ENCODE results near the gene RPL34.

DNA sequence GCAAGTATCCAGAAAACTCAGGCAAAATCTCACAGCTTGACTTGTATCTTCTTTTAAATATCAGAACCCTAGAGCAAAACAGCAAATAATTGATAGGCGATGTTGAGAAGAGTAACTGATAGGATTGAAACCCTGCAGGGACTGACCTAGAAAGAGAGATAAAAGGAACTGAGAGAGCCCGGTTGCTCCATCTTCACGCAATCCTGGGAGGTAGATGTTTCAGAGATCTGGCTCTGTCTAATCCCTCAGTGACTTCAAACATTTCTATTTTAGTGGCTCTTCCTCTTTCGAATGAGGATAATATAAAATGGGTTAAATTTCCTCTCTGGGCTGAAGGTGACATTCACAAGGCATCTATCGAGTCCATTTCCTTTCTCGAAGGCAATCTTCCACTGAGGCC lies 39.3 kb upstream of the RPL34 start:
- TF ChIP-seq, protein P1, sequence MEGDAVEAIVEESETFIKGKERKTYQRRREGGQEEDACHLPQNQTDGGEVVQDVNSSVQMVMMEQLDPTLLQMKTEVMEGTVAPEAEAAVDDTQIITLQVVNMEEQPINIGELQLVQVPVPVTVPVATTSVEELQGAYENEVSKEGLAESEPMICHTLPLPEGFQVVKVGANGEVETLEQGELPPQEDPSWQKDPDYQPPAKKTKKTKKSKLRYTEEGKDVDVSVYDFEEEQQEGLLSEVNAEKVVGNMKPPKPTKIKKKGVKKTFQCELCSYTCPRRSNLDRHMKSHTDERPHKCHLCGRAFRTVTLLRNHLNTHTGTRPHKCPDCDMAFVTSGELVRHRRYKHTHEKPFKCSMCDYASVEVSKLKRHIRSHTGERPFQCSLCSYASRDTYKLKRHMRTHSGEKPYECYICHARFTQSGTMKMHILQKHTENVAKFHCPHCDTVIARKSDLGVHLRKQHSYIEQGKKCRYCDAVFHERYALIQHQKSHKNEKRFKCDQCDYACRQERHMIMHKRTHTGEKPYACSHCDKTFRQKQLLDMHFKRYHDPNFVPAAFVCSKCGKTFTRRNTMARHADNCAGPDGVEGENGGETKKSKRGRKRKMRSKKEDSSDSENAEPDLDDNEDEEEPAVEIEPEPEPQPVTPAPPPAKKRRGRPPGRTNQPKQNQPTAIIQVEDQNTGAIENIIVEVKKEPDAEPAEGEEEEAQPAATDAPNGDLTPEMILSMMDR (IDR thresholded peaks at IDR 0.05): no peak
- TF ChIP-seq ZFX (IDR thresholded peaks at IDR 0.05; ENCODE audit: borderline replicate concordance): no peak

Data from 22Rv1 (cell line).